ENCODE measurements around the gene NR3C2. TPM values are rescaled to one million over a fixed set of nuclear protein-coding genes. Genes with fewer than 3 reads are reported as not detected.

Gene NR3C2
- polyA plus RNA-seq, 1 of the 3 experiments (the other 2 are of a cell fraction), result 0.02 TPM

GRCh38 chr4:148114436-148114835 lies 327.8 kb downstream of the NR3C2 start:
- Histone ChIP-seq H3K4me2 (no peak overlapping the region), H2AFZ (ENCODE audit: low read depth) (no peak overlapping the region), H3K27ac (ENCODE audit: low read depth in 2 of 2, low read length in 1 of 2) (no peak overlapping the region), H3F3A (replicated peaks; ENCODE audit: insufficient read depth) (peaks cover 11% of the 10 kb centered on the region), H3K4me3 (ENCODE audit: low read depth in 2 of 2, low read length in 1 of 2) (no peak overlapping the region), H3K36me3 (replicated peaks in 1 of 2; ENCODE audit: control insufficient read depth in 1 of 2, insufficient read depth in 2 of 2, low read length in 1 of 2) (no peaks in the 10 kb centered on the region), H3K9me2 (no peaks in the 10 kb centered on the region), H3K4me1 (ENCODE audit: control insufficient read depth in 1 of 2, insufficient read depth in 2 of 2, low read depth in 1 of 2, low read length in 1 of 2) (peaks cover 10% of the 10 kb centered on the region in 2 experiments; a peak in 3 of 4 replicates), H3K9ac (no peak overlapping the region), H3K9me3 (no peaks in the 10 kb centered on the region), H3K27me3 (ENCODE audit: insufficient read depth) (no peaks in the 10 kb centered on the region), H4K20me1 (ENCODE audit: insufficient read depth) (no peaks in the 10 kb centered on the region), H3K79me2 (ENCODE audit: insufficient read depth) (no peaks in the 10 kb centered on the region)
- ChIA-PET CTCF (no interaction called here), POLR2A (no interaction called here)
- no peak for DNase-seq
- TF ChIP-seq POLR2AphosphoS5 (IDR thresholded peaks at IDR 0.05; ENCODE audit: low read depth, low read length) (no peak), CHD2 (IDR thresholded peaks at IDR 0.05; ENCODE audit: low read length, partially characterized antibody) (no peak), SMC3 (IDR thresholded peaks at IDR 0.05; ENCODE audit: low read depth, low read length) (no peak), EZH2phosphoT487 (IDR thresholded peaks at IDR 0.05; ENCODE audit: borderline replicate concordance, low read depth) (no peak), JUND (IDR thresholded peaks at IDR 0.05) (no peak), MEF2A (IDR thresholded peaks at IDR 0.05; ENCODE audit: borderline replicate concordance, low read depth) (no peak), MXI1 (IDR thresholded peaks at IDR 0.05; ENCODE audit: low read depth, low read length) (no peak), NFIC (IDR thresholded peaks at IDR 0.05; ENCODE audit: borderline replicate concordance) (no peak), USF2 (IDR thresholded peaks at IDR 0.05; ENCODE audit: borderline replicate concordance, low read depth, low read length) (no peak), RCOR1 (IDR thresholded peaks at IDR 0.05; ENCODE audit: low read length) (no peak), YY1 (IDR thresholded peaks at IDR 0.05; ENCODE audit: low read depth) (no peak)
- TF ChIP-seq, protein P1, sequence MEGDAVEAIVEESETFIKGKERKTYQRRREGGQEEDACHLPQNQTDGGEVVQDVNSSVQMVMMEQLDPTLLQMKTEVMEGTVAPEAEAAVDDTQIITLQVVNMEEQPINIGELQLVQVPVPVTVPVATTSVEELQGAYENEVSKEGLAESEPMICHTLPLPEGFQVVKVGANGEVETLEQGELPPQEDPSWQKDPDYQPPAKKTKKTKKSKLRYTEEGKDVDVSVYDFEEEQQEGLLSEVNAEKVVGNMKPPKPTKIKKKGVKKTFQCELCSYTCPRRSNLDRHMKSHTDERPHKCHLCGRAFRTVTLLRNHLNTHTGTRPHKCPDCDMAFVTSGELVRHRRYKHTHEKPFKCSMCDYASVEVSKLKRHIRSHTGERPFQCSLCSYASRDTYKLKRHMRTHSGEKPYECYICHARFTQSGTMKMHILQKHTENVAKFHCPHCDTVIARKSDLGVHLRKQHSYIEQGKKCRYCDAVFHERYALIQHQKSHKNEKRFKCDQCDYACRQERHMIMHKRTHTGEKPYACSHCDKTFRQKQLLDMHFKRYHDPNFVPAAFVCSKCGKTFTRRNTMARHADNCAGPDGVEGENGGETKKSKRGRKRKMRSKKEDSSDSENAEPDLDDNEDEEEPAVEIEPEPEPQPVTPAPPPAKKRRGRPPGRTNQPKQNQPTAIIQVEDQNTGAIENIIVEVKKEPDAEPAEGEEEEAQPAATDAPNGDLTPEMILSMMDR (IDR thresholded peaks at IDR 0.05), result no peak

DNA sequence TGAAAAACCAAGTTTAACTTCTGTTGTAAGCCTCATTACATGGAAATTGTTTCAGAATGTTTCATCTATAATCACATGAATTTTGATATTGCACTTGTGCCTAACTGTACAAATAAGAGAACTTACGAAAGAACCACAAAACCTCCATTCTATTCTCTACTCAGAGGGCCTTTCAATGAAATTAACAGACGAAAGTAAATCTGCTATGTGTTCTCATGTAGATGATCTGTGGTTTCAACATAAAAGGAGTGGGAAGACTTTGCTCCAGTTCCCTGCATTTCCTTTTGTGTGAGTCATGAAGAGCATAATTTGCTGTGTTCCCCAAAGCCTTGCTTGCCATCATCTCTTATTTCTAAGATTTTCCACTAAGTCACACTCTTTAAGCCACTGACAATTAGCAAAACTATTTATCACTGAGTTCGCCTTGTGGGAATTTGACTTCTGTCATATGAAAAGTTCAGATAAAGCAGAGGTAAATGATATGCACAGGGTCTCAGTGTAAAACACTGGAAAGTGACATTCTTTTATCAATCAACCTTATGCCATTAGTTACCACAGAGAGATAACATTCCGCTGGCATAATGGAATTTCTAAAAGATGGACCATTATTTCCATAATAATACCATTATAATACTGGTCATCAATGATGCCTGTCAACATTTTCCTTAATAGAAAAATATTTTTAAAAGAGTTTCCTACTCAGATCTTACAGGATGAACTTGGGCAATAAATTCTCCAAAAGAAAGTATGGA lies 329.8 kb downstream of the NR3C2 start:
- Histone ChIP-seq H3K79me2 (ENCODE audit: insufficient read depth) (no peaks in the 10 kb centered on the region), H3K27ac (ENCODE audit: low read depth in 2 of 2, low read length in 1 of 2) (no peak overlapping the region), H2AFZ (ENCODE audit: low read depth) (no peak overlapping the region), H3K4me1 (ENCODE audit: control insufficient read depth in 1 of 2, insufficient read depth in 2 of 2, low read depth in 1 of 2, low read length in 1 of 2) (peaks cover 10% of the 10 kb centered on the region in 2 experiments; a peak in 3 of 4 replicates), H4K20me1 (ENCODE audit: insufficient read depth) (no peaks in the 10 kb centered on the region), H3K4me3 (ENCODE audit: low read depth in 2 of 2, low read length in 1 of 2) (no peak overlapping the region), H3K27me3 (ENCODE audit: insufficient read depth) (no peaks in the 10 kb centered on the region), H3K9me2 (no peaks in the 10 kb centered on the region), H3K4me2 (no peak overlapping the region; the same call in 1 of the 2 replicates), H3F3A (replicated peaks; ENCODE audit: insufficient read depth) (peaks cover 11% of the 10 kb centered on the region), H3K9me3 (no peaks in the 10 kb centered on the region), H3K36me3 (replicated peaks in 1 of 2; ENCODE audit: control insufficient read depth in 1 of 2, insufficient read depth in 2 of 2, low read length in 1 of 2) (no peaks in the 10 kb centered on the region), H3K9ac (no peak overlapping the region)
- TF ChIP-seq CHD2 (IDR thresholded peaks at IDR 0.05; ENCODE audit: low read length, partially characterized antibody) (no peak), GABPA (IDR thresholded peaks at IDR 0.05; ENCODE audit: low read depth) (no peak), MEF2A (IDR thresholded peaks at IDR 0.05; ENCODE audit: borderline replicate concordance, low read depth) (no peak), GATA2 (CRISPR knock-in tag; IDR thresholded peaks at IDR 0.05) (no peak), PBX3 (IDR thresholded peaks at IDR 0.05) (peak; percentile 35; the same call in 1 of the 2 replicates), NRF1 (IDR thresholded peaks at IDR 0.05; ENCODE audit: low read depth, low read length) (no peak), FOSL2 (IDR thresholded peaks at IDR 0.05; ENCODE audit: borderline replicate concordance, low read depth) (peak; percentile 24; the same call in 1 of the 2 replicates), NFIC (IDR thresholded peaks at IDR 0.05; ENCODE audit: borderline replicate concordance) (no peak), RFX5 (IDR thresholded peaks at IDR 0.05; ENCODE audit: low read length) (no peak), EP300 (IDR thresholded peaks at IDR 0.05; ENCODE audit: borderline replicate concordance in 1 of 2, low read depth in 1 of 2, low read length in 1 of 2) (no peak)
- TF ChIP-seq, protein P2, sequence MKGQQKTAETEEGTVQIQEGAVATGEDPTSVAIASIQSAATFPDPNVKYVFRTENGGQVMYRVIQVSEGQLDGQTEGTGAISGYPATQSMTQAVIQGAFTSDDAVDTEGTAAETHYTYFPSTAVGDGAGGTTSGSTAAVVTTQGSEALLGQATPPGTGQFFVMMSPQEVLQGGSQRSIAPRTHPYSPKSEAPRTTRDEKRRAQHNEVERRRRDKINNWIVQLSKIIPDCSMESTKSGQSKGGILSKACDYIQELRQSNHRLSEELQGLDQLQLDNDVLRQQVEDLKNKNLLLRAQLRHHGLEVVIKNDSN (IDR thresholded peaks at IDR 0.05; ENCODE audit: borderline replicate concordance, low read depth), result no peak
- TF ChIP-seq, protein P3, sequence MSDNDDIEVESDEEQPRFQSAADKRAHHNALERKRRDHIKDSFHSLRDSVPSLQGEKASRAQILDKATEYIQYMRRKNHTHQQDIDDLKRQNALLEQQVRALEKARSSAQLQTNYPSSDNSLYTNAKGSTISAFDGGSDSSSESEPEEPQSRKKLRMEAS (IDR thresholded peaks at IDR 0.05; ENCODE audit: low read depth), result no peak
- POLR2A ChIA-PET, result no interaction called here
- 37% methylated on average over 4 of the region's 4 CpGs for WGBS (ENCODE audit: low lambda C conversion rate)
- CTCF ChIA-PET, result no interaction called here
- DNase-seq, result no peak

Measured in SK-N-SH (cell line).